HG03558 (cell line): ENCODE measurements around the gene PTPN18.

ENCODE experiments used
- ATAC-seq: cut with Tn5 transposase; IDR thresholded peaks from one replicate; pipeline ENCODE4 v1.9.1; 2021; ENCODE audit warnings: moderate number of reproducible peaks; ENCODE audit not compliant: unreplicated experiment; ENCODE audit errors: extremely low read depth

PTPN18 gene

DNA sequence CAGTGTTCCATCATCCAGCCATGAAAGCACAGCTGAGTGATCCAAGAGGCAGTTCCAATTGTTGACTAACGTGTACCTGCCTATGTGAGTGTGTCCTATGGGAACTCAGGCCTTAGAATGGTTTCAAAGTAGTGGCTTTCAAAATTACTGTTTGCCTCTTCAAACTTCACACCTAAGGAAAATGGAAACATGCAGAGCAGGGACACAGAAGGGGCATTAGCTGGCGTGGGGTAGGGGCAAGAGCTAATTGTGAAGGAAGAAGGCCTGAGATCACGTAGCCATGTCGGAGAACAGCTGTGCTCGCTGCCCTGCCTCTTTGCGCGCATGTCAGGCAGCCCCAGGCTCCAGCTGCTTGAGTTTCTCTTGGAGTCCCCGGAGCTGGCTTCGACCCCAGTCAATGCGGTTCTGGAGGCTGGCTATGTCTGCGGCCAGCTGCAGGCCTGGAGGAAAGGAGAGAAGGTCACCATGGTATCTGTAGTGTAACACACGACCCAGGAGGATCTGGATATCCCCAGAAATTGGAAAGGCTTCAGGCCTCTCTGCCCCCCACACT is 17.0 kb upstream of the PTPN18 start:
- no peak for ATAC-seq

- no peak for ATAC-seq
These were observed 15.7 kb upstream of the PTPN18 start for GRCh38 chr2:130339885-130340745.

DNA sequence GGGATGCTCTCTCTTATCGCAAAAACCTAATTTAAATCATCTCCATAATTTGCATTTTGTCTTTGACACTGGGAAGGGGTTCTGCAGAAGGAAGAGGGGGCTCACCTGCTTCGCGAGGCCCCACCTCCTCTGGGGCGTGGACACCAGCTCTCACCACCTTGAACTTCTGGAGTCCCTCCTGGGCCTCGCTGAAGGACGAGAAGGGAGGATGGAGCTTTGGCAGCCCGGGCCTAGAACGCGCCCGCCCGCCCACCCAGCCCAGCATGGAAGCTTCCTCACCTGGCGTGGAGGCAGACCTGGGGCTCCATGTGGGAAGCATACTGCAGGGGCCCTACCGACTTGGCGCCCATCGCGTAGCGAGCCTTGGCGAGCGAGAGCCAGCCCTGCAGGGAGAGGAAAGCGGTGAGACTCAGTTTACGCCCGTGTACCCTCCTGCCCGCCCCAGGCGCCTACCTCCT is 14.3 kb upstream of the PTPN18 start:
- no peak for ATAC-seq

DNA sequence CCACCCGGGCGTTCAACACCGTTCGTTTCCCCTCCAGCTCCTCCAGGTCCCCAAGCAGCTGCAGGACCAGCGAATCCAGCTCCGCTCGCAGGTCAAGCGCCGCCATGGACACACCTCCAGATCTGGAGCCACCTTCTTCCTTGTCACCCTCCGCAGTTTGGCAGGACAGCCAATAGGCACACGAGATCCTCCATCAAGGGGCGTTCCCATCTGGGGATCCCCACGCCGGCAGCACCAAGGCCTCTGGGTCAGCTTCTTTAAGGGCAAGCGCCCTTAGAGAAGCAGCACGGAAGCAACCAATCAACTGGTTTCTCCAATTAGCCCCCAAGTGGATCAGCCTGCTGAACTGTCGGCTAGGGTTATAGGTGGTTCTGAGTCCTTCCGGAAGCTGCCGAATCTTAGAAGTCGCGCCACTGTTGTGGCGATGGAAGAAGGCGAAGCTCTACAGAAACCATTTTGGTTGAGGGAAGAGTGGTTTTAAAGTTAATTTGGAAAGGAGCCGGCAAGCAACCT is 13.8 kb upstream of the PTPN18 start:
- ATAC-seq, result peak; percentile 46

DNA sequence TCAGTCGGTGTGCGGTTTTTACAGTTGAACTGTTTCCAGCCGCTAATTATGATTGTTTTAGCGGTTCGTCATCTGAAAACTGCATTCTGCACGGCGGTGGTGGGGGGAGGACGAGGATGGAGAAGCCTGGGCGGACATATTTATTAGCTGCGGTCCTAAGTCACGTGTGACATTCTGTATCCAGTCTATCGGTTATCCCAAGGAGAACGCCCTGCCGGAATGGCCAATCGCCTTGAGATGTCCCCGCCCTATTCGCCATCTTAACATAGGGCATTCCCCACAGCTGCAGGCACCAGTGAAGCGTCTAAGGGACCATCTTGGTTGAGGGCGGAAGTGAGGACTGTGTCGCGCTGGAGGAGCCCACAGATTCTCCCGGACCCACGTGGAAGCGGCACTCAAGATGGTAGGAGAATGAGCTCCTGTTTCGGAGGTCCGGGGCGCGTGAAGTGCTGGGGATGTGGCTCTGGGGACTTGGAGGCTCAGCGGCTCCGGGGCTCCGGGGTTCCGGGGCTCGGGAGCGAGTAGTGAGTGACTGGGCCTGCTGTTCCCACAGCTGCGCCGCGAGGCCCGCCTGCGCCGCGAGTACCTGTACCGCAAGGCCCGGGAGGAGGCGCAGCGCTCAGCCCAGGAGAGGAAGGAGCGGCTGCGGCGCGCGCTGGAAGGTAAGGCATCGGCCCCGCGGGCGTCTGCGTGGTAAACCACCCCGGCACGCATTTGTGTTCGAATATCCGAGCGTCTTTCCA is 13.2 kb upstream of the PTPN18 start, which contains the start of gene IMP4:
IMP4 (plus strand) TSS at position 365 of the 743 bp plus-strand sequence; CDS start at position 401, 36 bp downstream.
- ATAC-seq, result peak; percentile 82

GRCh38 chr2:130344578-130344977 is 11.3 kb upstream of the PTPN18 start:
- ATAC-seq, result no peak

GRCh38 chr2:130345091-130345490 is 10.8 kb upstream of the PTPN18 start:
- ATAC-seq, result no peak

GRCh38 chr2:130345611-130346010 is 10.2 kb upstream of the PTPN18 start:
- ATAC-seq, result no peak

DNA sequence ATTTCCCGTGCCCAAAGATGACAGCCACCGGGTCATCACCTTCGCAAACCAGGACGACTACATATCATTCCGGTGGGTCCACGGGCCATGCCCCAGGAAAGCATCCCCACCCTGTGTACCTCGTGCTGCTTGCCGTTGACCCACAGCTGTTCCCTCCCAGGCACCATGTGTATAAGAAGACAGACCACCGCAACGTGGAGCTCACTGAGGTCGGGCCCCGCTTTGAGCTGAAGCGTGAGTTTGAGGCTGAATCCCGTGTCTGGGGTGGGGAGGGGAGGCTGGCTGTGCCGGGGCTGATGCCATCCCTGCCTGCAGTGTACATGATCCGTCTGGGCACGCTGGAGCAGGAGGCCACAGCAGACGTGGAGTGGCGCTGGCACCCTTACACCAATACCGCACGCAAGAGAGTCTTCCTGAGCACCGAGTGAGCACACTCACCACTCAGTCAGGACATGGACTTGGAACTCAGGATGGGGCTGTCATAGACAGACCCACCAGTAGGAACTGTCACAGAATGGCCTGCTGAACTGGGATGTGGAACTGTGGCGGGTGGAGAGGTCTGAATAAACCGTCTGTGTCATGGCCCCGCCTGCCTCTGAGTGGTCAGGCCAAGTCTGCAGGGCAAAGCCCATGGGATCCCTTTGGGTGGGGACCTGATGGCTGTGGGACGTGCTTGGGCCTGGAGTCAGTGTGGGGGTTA is 9.7 kb upstream of the PTPN18 start:
- no peak for ATAC-seq

DNA sequence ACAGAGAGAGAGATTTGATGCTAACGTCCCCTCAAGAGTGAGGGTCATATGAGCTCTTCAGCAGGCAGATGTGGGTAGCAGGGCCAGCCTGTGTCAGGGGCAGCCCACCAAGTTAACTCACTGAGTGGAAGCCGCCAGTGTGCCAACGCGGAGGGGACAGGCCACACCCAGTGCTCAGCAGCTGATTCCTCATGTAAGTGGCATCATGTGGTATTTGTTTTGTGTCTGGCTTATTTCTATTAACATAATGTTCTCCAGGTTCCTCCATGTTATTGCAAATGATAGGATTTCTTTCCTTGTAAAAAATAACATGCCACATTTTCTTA is 9.2 kb upstream of the PTPN18 start:
- no peak for ATAC-seq

DNA sequence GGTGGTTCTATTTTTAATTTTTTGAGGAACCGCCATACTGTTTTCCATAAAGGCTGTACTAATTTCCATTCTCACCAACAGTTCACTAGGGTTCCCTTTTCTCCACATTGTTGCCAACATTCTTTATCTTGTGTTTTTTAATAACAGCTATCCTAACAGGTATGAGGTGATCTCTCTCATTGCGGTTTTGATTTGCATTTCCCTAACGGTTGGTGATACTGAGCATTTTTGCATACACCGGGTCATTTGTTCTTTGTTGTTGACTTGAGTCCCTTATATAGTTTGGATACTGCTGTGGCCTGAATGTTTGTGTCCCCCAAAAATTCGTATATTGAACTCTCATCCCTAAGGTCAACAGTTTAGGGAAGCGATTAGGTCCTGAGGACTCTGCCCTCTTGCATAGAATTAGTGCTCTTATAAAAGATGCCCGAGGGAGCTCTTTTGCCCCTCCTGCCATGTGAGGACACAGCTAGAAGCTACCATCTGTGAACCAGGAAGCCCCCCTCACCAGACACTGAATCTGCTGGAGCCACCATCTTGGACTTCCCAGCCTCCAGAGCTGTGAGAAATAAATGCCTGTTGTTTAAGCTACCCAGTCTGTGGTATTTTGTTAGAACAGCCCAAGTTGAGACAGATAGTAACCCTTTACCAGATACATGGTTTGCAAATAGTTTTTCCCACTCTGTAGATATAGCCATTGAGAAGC is 8.5 kb upstream of the PTPN18 start:
- ATAC-seq, result no peak

- no peak for ATAC-seq
These were observed 6.7 kb upstream of the PTPN18 start for GRCh38 chr2:130349174-130349573.

DNA sequence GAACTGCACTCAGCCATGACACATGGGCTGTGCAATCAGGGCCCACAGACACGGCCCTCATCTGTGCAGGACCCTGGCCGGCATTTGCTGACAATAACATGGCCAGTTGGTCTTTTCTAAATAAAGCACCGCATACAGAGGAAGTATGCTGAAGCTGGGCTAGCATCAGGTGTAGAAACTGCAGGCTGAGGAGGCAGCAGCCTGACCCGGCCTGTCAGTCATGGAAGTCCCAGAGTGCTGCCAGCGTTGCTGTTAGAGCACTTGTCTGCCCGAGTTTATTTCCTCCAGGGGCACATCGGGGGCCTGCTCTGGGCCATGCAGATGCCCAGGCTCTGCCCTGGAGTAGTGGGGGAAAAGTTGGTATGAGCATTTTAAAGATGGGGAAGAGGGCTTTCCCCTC is 4.1 kb upstream of the PTPN18 start:
- no peak for ATAC-seq

DNA sequence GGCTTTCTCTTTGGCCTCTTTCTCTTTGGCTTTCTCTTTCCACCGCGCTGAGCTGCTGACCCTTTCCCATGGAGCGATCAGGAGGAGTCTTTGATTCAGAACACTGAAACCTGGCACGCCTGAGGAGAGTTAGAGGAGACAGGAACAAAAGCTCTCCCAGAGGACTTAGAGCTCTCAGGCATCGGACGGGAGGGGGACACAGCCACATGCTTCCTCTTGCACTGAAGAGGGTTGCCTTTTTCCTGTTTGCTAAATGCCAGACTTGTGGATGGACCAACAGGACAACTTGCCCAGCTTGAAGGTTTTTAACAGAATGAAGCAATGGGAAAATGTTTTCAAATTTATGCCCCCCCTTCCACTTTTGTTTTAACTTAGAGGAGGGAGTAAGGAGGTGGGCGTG is 3.6 kb upstream of the PTPN18 start:
- no peak for ATAC-seq

GRCh38 chr2:130353291-130354138 is 2.3 kb upstream of the PTPN18 start:
- no peak for ATAC-seq

GRCh38 chr2:130354139-130354428 is 1.8 kb upstream of the PTPN18 start:
- ATAC-seq, result no peak

DNA sequence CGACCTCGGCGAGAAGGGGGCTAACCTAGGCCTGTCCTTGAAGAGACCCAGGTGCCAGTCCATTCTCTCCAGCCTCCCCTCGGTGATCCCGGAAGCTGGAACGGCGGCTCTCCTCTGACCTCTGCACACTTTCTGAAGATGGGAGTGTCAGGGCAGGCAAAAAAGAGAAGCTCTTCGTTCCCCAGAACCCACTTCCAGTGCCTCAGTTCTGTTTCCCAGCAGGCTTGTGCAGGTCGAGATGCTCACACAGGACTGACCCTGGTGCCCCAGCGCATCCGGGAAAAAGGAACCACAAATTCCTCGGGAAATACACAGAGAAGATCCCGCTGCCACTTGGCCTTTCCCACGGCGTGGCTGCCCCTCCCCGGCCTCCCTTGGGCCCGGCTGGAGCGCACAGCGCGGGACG is 681 bp upstream of the PTPN18 start:
- no peak for ATAC-seq

DNA sequence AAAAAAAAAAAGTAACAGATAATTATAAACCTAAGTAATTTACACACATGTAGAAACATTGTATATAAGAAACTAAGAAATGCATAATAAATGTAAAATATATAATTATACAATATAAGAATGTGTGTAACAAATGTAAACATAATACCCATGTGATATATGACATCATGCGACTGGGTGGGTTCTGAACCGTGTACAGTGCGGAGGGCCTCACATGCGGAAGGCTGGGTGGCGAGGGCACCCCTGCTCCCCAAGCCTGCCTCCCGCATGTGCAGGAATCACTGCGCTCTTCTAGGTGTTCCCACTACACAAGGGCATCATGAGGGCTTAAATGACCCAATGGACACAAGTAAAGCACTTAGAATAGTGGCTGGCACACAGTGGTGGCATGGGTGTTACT is 2.0 kb downstream of the PTPN18 start:
- no peak for ATAC-seq
